ENCODE measurements around the gene SRSF3. TPM values are rescaled to one million over a fixed set of nuclear protein-coding genes. Genes with fewer than 3 reads are reported as not detected.
"Not testable (repeated sequence)": the region's sequence is repeated elsewhere in the genome, so short reads cannot be mapped to it uniquely, and the experiment has no call there.

The SRSF3 gene
- total RNA-seq, 1 donor from 2014 or later: 455 TPM

DNA sequence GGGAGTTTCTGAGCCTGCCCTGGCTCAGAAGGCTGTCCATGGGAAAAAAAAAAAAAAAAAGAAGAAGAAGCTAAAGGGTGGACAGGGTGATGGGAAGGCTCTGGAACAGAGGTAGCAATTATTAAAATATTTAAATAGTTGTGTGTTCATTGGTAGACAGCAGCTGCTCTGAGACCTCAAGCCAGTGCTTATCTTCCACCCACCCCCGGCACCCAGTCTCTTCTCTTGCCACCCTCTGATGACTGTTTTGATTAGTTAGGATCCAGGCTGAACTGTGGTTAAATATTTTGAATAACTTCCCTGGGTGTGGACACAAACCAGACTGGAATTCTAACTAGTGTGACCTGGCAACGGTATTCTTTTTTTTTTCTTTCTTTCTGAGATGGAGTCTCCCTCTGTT, 16.9 kb upstream of the SRSF3 start:
- Mint-ChIP-seq H3K27me3 (no peaks in the 10 kb centered on the region), H3K4me1 (ENCODE audit: unreplicated experiment) (peaks cover 17% of the 10 kb centered on the region), H3K36me3 (no peaks in the 10 kb centered on the region), H3K27ac (peak overlapping the region; percentile 93), H3K4me3 (peak overlapping the region; percentile 50), H3K9me3 (no peaks in the 10 kb centered on the region)
- TF ChIP-seq, protein P1, sequence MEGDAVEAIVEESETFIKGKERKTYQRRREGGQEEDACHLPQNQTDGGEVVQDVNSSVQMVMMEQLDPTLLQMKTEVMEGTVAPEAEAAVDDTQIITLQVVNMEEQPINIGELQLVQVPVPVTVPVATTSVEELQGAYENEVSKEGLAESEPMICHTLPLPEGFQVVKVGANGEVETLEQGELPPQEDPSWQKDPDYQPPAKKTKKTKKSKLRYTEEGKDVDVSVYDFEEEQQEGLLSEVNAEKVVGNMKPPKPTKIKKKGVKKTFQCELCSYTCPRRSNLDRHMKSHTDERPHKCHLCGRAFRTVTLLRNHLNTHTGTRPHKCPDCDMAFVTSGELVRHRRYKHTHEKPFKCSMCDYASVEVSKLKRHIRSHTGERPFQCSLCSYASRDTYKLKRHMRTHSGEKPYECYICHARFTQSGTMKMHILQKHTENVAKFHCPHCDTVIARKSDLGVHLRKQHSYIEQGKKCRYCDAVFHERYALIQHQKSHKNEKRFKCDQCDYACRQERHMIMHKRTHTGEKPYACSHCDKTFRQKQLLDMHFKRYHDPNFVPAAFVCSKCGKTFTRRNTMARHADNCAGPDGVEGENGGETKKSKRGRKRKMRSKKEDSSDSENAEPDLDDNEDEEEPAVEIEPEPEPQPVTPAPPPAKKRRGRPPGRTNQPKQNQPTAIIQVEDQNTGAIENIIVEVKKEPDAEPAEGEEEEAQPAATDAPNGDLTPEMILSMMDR (conservative IDR thresholded peaks at IDR 0.05): no peak
- no peak for DNase-seq (ENCODE audit: extremely low spot score, unreplicated experiment)

DNA sequence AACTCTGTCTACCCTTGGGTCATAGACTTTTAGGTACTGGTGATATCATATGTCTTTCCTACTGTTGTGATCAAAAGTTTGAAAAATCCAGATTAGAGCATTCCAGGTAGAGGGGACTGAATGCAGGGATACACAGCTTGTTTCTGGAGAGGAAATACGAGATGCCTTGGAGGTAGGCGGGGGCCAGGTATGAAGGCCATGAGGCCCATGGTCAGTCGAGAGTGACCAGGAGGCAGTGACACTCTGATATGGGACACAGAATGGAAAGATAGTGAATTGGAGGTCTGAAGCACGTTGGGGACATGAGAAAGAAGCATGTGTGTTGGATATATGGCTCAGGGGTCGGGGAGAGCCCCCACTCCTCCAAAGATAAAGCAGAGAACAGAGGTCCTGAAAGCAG, 16.1 kb upstream of the SRSF3 start:
- no peaks in the 10 kb centered on the region for H3K9me3 Mint-ChIP-seq
- no peak for DNase-seq (ENCODE audit: extremely low spot score, unreplicated experiment)
- H3K4me3 Mint-ChIP-seq: no peak overlapping the region
- peak overlapping the region; percentile 93 for H3K27ac Mint-ChIP-seq
- H3K36me3 Mint-ChIP-seq: no peaks in the 10 kb centered on the region
- H3K27me3 Mint-ChIP-seq: no peaks in the 10 kb centered on the region
- H3K4me1 Mint-ChIP-seq (ENCODE audit: unreplicated experiment): peaks cover 17% of the 10 kb centered on the region
- TF ChIP-seq, protein P1 (conservative IDR thresholded peaks at IDR 0.05): no peak

DNA sequence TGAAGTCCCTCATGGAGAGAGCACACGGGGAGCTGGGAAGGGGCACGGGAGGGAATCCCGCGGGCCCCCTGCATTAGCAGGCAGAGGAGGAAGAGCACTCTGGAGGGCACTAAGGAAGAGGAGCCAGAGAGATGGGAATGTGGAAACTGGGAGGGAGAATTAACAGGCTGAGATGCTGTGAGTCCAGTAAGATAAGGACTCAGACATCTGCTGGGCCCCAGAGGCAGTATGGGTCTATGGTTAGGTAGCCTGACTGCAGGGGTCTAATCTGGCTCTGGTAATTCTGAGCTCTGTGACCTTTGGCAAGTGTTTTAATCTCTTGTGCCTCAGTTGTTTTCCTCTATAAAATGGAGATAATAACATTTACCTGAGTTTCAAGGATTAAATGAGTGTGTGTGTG, 15.7 kb upstream of the SRSF3 start:
- no peak for DNase-seq (ENCODE audit: extremely low spot score, unreplicated experiment)
- TF ChIP-seq, protein P1 (conservative IDR thresholded peaks at IDR 0.05): no peak
- Mint-ChIP-seq H3K36me3 (no peaks in the 10 kb centered on the region), H3K27me3 (no peaks in the 10 kb centered on the region), H3K27ac (peak overlapping the region; percentile 93), H3K9me3 (no peaks in the 10 kb centered on the region), H3K4me1 (ENCODE audit: unreplicated experiment) (peaks cover 17% of the 10 kb centered on the region), H3K4me3 (no peak overlapping the region)

DNA sequence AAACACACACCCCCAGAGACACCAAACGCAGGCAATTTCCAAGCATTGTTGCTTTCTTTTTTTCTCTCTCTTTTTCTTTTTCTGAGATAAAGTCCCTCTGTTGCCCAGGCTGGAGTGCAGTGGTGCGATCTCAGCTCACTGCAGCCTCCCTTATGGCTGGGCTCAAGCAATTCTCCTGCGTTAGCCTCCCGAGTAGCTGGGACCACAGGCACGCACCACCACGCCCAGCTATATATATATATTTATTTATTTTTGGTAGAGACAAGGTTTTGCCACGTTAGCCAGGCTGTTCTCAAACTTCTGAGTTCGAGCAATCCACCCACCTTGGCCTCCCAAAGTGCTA, 14.0 kb upstream of the SRSF3 start:
- H3K27me3 Mint-ChIP-seq: no peaks in the 10 kb centered on the region
- H3K4me3 Mint-ChIP-seq: no peak overlapping the region
- H3K9me3 Mint-ChIP-seq: no peaks in the 10 kb centered on the region
- TF ChIP-seq, protein P1 (conservative IDR thresholded peaks at IDR 0.05): no peak
- no peaks in the 10 kb centered on the region for H3K36me3 Mint-ChIP-seq
- no peak for DNase-seq (ENCODE audit: extremely low spot score, unreplicated experiment)
- H3K4me1 Mint-ChIP-seq (ENCODE audit: unreplicated experiment): peaks cover 17% of the 10 kb centered on the region
- H3K27ac Mint-ChIP-seq: peak overlapping the region; percentile 84

DNA sequence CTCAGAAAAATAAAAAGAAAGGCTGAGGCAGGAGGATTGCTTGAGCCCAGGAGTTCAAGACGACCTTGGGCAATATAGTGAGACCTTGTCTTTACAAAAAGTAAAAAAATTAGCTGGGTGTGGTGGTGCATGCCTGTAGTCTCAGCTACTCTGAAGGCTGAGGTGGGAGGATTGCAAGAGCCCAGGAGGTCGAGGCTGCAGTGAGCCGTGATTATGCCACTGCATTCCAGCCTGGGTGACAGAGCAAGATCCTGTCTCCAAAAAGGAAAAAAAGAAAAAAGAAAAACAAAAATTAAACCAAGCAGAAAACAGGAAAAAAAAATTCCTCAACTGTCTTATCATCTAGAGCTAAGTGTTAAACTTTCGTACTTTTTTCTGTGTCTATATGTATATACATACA, 12.4 kb upstream of the SRSF3 start:
- Mint-ChIP-seq H3K4me1 (ENCODE audit: unreplicated experiment) (peaks cover 17% of the 10 kb centered on the region), H3K4me3 (no peak overlapping the region), H3K9me3 (no peaks in the 10 kb centered on the region), H3K27ac (peak overlapping the region; percentile 56), H3K27me3 (no peaks in the 10 kb centered on the region), H3K36me3 (no peaks in the 10 kb centered on the region)
- no peak for DNase-seq (ENCODE audit: extremely low spot score, unreplicated experiment)
- TF ChIP-seq, protein P1 (conservative IDR thresholded peaks at IDR 0.05): no peak

DNA sequence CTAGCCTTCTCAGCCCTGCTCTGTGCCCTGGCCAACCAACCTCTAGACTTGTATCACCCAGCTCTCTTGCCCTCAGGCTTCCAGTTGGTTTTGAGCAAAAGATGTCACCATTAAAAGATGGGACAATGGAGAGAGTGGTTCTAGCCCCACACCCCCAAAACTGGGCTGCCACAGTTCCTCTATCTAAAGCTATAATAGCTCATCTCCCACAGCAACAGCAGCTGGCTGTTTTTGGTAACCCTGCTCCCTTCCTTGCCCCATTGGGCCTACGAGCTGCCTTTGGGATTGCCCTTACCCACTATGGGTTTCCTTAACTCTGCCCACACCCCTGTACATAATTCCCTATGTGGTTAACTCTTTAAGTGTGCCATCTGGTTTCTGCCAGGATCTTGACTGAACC, 7.6 kb upstream of the SRSF3 start:
- no peaks in the 10 kb centered on the region for H3K9me3 Mint-ChIP-seq
- H3K4me3 Mint-ChIP-seq: no peak overlapping the region
- no peaks in the 10 kb centered on the region for H3K36me3 Mint-ChIP-seq
- H3K27ac Mint-ChIP-seq: no peak overlapping the region
- H3K4me1 Mint-ChIP-seq (ENCODE audit: unreplicated experiment): no peaks in the 10 kb centered on the region
- TF ChIP-seq, protein P1 (conservative IDR thresholded peaks at IDR 0.05): no peak
- H3K27me3 Mint-ChIP-seq: no peaks in the 10 kb centered on the region
- no peak for DNase-seq (ENCODE audit: extremely low spot score, unreplicated experiment)

DNA sequence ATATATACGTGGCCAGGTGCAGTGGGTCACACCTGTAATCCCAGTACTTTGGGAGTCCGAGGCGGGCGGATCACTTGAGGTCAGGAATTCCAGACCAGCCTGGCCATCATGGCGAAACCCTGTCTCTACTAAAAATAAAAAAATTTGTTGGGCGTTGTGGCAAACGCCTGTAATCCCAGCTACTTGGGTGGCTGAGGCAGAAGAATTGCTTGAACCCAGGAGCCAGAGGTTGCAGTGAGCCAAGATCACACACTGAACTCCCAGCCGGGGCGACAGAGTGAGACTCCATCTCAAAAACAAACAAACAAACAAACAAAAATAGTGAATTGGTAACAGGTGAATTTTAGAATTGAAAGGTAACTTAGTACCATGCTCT, 5.1 kb upstream of the SRSF3 start:
- not testable (repeated sequence) for H3K4me3 Mint-ChIP-seq; DNase-seq (ENCODE audit: extremely low spot score, unreplicated experiment); H3K36me3 Mint-ChIP-seq; H3K4me1 Mint-ChIP-seq (ENCODE audit: unreplicated experiment); H3K9me3 Mint-ChIP-seq; H3K27ac Mint-ChIP-seq; H3K27me3 Mint-ChIP-seq

All from type B pancreatic cell (in vitro differentiated cells).